ENCODE results near the gene SLC35F3.

Gene SLC35F3

DNA sequence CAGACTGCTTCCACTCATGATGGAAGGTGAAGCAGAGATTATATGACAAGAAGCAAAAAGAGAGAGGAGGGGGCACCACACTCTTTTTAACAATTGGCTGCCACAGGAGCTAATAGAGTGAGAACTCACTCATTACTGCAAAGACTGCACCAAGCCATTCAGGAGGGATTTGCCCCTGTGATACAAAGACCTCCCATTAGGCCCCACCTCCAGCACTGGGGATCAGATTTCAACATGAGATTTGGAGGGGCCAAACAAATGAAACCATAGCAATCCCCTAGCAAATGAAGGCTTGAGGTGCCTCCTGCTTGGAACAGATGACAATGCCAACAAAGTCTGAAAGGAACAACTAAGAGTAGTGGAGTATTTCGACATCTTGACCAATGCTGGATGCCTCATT is 346.3 kb downstream of the SLC35F3 start:
- Histone ChIP-seq H3K36me3 (ENCODE audit: control insufficient read depth in 2 of 2, insufficient read depth in 2 of 2, low read length in 2 of 2) (no peaks in the 10 kb centered on the region), H3K4me3 (ENCODE audit: low read length in 2 of 2) (no peak overlapping the region), H3K27me3 (ENCODE audit: control insufficient read depth in 2 of 2, insufficient read depth in 2 of 2, low read length in 2 of 2) (no peaks in the 10 kb centered on the region), H3K9me3 (ENCODE audit: control insufficient read depth in 2 of 2, low read length in 2 of 2) (no peaks in the 10 kb centered on the region), H3K27ac (ENCODE audit: low read depth in 2 of 2, low read length in 2 of 2) (no peak overlapping the region), H3K4me1 (ENCODE audit: control insufficient read depth in 2 of 2, insufficient read depth in 2 of 2, low read length in 2 of 2) (no peaks in the 10 kb centered on the region), H3K9ac (ENCODE audit: low read depth in 1 of 2, low read length in 2 of 2) (no peak overlapping the region)

GRCh38 chr1:234253732-234254131 is 349.3 kb downstream of the SLC35F3 start:
- Histone ChIP-seq H3K4me1 (ENCODE audit: control insufficient read depth in 2 of 2, insufficient read depth in 2 of 2, low read length in 2 of 2) (no peaks in the 10 kb centered on the region), H3K4me3 (ENCODE audit: low read length in 2 of 2) (no peak overlapping the region), H3K36me3 (ENCODE audit: control insufficient read depth in 2 of 2, insufficient read depth in 2 of 2, low read length in 2 of 2) (no peaks in the 10 kb centered on the region), H3K27me3 (ENCODE audit: control insufficient read depth in 2 of 2, insufficient read depth in 2 of 2, low read length in 2 of 2) (no peaks in the 10 kb centered on the region), H3K9ac (ENCODE audit: low read depth in 1 of 2, low read length in 2 of 2) (no peak overlapping the region), H3K27ac (ENCODE audit: low read depth in 2 of 2, low read length in 2 of 2) (no peak overlapping the region), H3K9me3 (ENCODE audit: control insufficient read depth in 2 of 2, low read length in 2 of 2) (peaks cover 0 to 5% of the 10 kb centered on the region in 2 donors)

GRCh38 chr1:234256359-234256758 is 351.9 kb downstream of the SLC35F3 start:
- H3K9ac ChIP-seq (ENCODE audit: low read depth in 1 of 2, low read length in 2 of 2) = no peak overlapping the region
- H3K4me1 ChIP-seq (ENCODE audit: control insufficient read depth in 2 of 2, insufficient read depth in 2 of 2, low read length in 2 of 2) = no peaks in the 10 kb centered on the region
- no peak overlapping the region for H3K27ac ChIP-seq (ENCODE audit: low read depth in 2 of 2, low read length in 2 of 2)
- no peaks in the 10 kb centered on the region for H3K27me3 ChIP-seq (ENCODE audit: control insufficient read depth in 2 of 2, insufficient read depth in 2 of 2, low read length in 2 of 2)
- no peak overlapping the region for H3K4me3 ChIP-seq (ENCODE audit: low read length in 2 of 2)
- H3K9me3 ChIP-seq (ENCODE audit: control insufficient read depth in 2 of 2, low read length in 2 of 2) = peaks cover 0 to 5% of the 10 kb centered on the region in 2 donors
- H3K36me3 ChIP-seq (ENCODE audit: control insufficient read depth in 2 of 2, insufficient read depth in 2 of 2, low read length in 2 of 2) = no peaks in the 10 kb centered on the region

DNA sequence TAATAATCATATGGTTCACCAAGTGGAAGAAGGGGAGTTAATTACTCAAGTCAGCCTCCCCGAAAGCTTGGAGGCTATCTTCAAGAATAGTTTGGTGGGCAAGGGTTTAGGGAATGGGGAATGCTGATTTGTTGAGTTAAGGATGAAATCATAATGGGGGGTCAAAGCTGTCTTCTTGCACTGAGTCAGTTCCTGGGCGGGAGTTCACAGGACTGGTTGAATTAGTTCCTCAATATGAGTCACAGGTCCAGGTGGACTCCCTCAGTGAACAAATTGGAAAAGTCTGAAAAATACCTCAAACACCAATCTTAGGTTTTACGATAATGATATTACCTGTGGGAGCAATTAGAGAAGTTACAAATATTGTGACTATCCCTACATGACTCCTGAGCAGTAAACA is 353.6 kb downstream of the SLC35F3 start:
- H3K4me3 ChIP-seq (ENCODE audit: low read length in 2 of 2) = no peak overlapping the region
- H3K4me1 ChIP-seq (ENCODE audit: control insufficient read depth in 2 of 2, insufficient read depth in 2 of 2, low read length in 2 of 2) = no peaks in the 10 kb centered on the region
- no peaks in the 10 kb centered on the region for H3K36me3 ChIP-seq (ENCODE audit: control insufficient read depth in 2 of 2, insufficient read depth in 2 of 2, low read length in 2 of 2)
- peaks cover 0 to 2% of the 10 kb centered on the region in 2 donors for H3K27me3 ChIP-seq (ENCODE audit: control insufficient read depth in 2 of 2, insufficient read depth in 2 of 2, low read length in 2 of 2)
- no peak overlapping the region for H3K9ac ChIP-seq (ENCODE audit: low read depth in 1 of 2, low read length in 2 of 2)
- H3K9me3 ChIP-seq (ENCODE audit: control insufficient read depth in 2 of 2, low read length in 2 of 2) = peaks cover 0 to 5% of the 10 kb centered on the region in 2 donors
- H3K27ac ChIP-seq (ENCODE audit: low read depth in 2 of 2, low read length in 2 of 2) = no peak overlapping the region

- Histone ChIP-seq H3K9ac (ENCODE audit: low read depth in 1 of 2, low read length in 2 of 2) (no peak overlapping the region), H3K27ac (ENCODE audit: low read depth in 2 of 2, low read length in 2 of 2) (no peak overlapping the region), H3K4me3 (ENCODE audit: low read length in 2 of 2) (no peak overlapping the region), H3K9me3 (ENCODE audit: control insufficient read depth in 2 of 2, low read length in 2 of 2) (peaks cover 0 to 5% of the 10 kb centered on the region in 2 donors), H3K27me3 (ENCODE audit: control insufficient read depth in 2 of 2, insufficient read depth in 2 of 2, low read length in 2 of 2) (peaks cover 0 to 2% of the 10 kb centered on the region in 2 donors), H3K36me3 (ENCODE audit: control insufficient read depth in 2 of 2, insufficient read depth in 2 of 2, low read length in 2 of 2) (no peaks in the 10 kb centered on the region), H3K4me1 (ENCODE audit: control insufficient read depth in 2 of 2, insufficient read depth in 2 of 2, low read length in 2 of 2) (no peaks in the 10 kb centered on the region)
These were observed 356.1 kb downstream of the SLC35F3 start for GRCh38 chr1:234260578-234260977.

GRCh38 chr1:234261545-234261944 is 357.1 kb downstream of the SLC35F3 start:
- H3K4me3 ChIP-seq (ENCODE audit: low read length in 2 of 2) = no peak overlapping the region
- peaks cover 0 to 5% of the 10 kb centered on the region in 2 donors for H3K9me3 ChIP-seq (ENCODE audit: control insufficient read depth in 2 of 2, low read length in 2 of 2)
- no peaks in the 10 kb centered on the region for H3K36me3 ChIP-seq (ENCODE audit: control insufficient read depth in 2 of 2, insufficient read depth in 2 of 2, low read length in 2 of 2)
- no peaks in the 10 kb centered on the region for H3K4me1 ChIP-seq (ENCODE audit: control insufficient read depth in 2 of 2, insufficient read depth in 2 of 2, low read length in 2 of 2)
- no peak overlapping the region for H3K9ac ChIP-seq (ENCODE audit: low read depth in 1 of 2, low read length in 2 of 2)
- no peak overlapping the region for H3K27ac ChIP-seq (ENCODE audit: low read depth in 2 of 2, low read length in 2 of 2)
- H3K27me3 ChIP-seq (ENCODE audit: control insufficient read depth in 2 of 2, insufficient read depth in 2 of 2, low read length in 2 of 2) = peaks cover 0 to 2% of the 10 kb centered on the region in 2 donors

DNA sequence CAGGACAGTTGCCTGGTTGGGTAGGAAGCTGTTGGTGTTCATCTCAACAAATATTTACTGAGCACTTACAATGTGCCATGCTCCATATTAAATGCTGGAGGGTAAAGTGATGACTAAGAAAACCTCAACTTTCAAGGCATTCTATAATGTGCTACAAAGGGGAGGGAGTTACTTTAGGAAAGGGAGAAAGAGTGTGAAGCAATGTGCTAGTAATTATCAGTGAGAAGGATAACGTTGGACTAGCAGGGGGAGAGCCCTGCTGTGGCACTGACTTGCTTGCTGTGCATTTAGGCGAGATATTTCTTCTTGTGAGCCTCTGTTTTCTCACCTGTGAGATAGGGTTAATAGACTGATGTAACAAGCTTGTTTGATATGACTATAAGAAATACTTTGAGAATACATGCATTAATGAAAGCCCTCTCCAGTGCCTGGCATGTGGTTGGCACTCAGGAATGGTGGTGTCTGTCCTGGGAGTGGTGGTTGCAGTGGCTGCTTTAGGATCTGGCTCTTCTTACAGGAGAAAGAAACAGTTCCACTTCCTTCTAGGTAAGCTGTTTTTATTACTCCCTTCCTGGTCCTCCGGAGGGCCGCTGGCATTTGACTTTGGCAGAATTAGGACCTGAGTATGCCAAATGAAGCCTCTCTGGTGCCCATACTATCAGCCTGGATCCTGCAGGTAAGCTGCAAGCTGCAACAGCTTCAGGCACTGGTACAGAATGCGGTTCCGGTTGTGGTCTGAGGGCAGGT is 357.7 kb downstream of the SLC35F3 start:
- Histone ChIP-seq H3K4me3 (ENCODE audit: low read length in 2 of 2) (no peak overlapping the region), H3K36me3 (ENCODE audit: control insufficient read depth in 2 of 2, insufficient read depth in 2 of 2, low read length in 2 of 2) (no peaks in the 10 kb centered on the region), H3K9ac (ENCODE audit: low read depth in 1 of 2, low read length in 2 of 2) (no peak overlapping the region), H3K27me3 (ENCODE audit: control insufficient read depth in 2 of 2, insufficient read depth in 2 of 2, low read length in 2 of 2) (peaks cover 0 to 2% of the 10 kb centered on the region in 2 donors), H3K27ac (ENCODE audit: low read depth in 2 of 2, low read length in 2 of 2) (no peak overlapping the region), H3K9me3 (ENCODE audit: control insufficient read depth in 2 of 2, low read length in 2 of 2) (peaks cover 0 to 5% of the 10 kb centered on the region in 2 donors), H3K4me1 (ENCODE audit: control insufficient read depth in 2 of 2, insufficient read depth in 2 of 2, low read length in 2 of 2) (no peaks in the 10 kb centered on the region)

DNA sequence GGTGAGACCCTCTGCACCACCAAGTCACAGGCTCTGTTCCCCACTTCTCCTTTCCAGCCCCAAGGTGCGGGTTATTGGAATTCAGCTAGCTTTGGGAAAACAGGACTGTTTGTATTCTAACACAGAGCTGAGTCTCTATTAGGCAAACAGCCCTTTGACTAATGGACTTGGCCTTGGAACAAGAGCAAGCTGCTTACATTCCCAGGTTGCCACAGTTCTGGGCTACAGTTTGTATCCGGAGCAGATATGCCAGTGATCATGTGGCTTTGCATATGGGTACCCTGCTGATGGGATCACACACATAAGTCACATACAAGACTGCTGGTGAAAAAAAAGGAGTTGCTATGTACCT is 358.3 kb downstream of the SLC35F3 start:
- no peak overlapping the region for H3K4me3 ChIP-seq (ENCODE audit: low read length in 2 of 2)
- H3K4me1 ChIP-seq (ENCODE audit: control insufficient read depth in 2 of 2, insufficient read depth in 2 of 2, low read length in 2 of 2) = no peaks in the 10 kb centered on the region
- H3K9me3 ChIP-seq (ENCODE audit: control insufficient read depth in 2 of 2, low read length in 2 of 2) = peaks cover 0 to 2% of the 10 kb centered on the region in 2 donors
- peaks cover 0 to 2% of the 10 kb centered on the region in 2 donors for H3K27me3 ChIP-seq (ENCODE audit: control insufficient read depth in 2 of 2, insufficient read depth in 2 of 2, low read length in 2 of 2)
- no peak overlapping the region for H3K9ac ChIP-seq (ENCODE audit: low read depth in 1 of 2, low read length in 2 of 2)
- no peak overlapping the region for H3K27ac ChIP-seq (ENCODE audit: low read depth in 2 of 2, low read length in 2 of 2)
- no peaks in the 10 kb centered on the region for H3K36me3 ChIP-seq (ENCODE audit: control insufficient read depth in 2 of 2, insufficient read depth in 2 of 2, low read length in 2 of 2)

- Histone ChIP-seq H3K9me3 (ENCODE audit: control insufficient read depth in 2 of 2, low read length in 2 of 2) (no peaks in the 10 kb centered on the region), H3K27ac (ENCODE audit: low read depth in 2 of 2, low read length in 2 of 2) (no peak overlapping the region), H3K9ac (ENCODE audit: low read depth in 1 of 2, low read length in 2 of 2) (no peak overlapping the region), H3K4me1 (ENCODE audit: control insufficient read depth in 2 of 2, insufficient read depth in 2 of 2, low read length in 2 of 2) (no peaks in the 10 kb centered on the region), H3K27me3 (ENCODE audit: control insufficient read depth in 2 of 2, insufficient read depth in 2 of 2, low read length in 2 of 2) (peaks cover 0 to 2% of the 10 kb centered on the region in 2 donors), H3K36me3 (ENCODE audit: control insufficient read depth in 2 of 2, insufficient read depth in 2 of 2, low read length in 2 of 2) (no peaks in the 10 kb centered on the region), H3K4me3 (ENCODE audit: low read length in 2 of 2) (no peak overlapping the region)
These were observed 360.4 kb downstream of the SLC35F3 start for GRCh38 chr1:234264832-234265231.

GRCh38 chr1:234265321-234265720 is 360.8 kb downstream of the SLC35F3 start:
- no peaks in the 10 kb centered on the region for H3K4me1 ChIP-seq (ENCODE audit: control insufficient read depth in 2 of 2, insufficient read depth in 2 of 2, low read length in 2 of 2)
- H3K9me3 ChIP-seq (ENCODE audit: control insufficient read depth in 2 of 2, low read length in 2 of 2) = no peaks in the 10 kb centered on the region
- peaks cover 0 to 2% of the 10 kb centered on the region in 2 donors for H3K27me3 ChIP-seq (ENCODE audit: control insufficient read depth in 2 of 2, insufficient read depth in 2 of 2, low read length in 2 of 2)
- no peak overlapping the region for H3K27ac ChIP-seq (ENCODE audit: low read depth in 2 of 2, low read length in 2 of 2)
- no peaks in the 10 kb centered on the region for H3K36me3 ChIP-seq (ENCODE audit: control insufficient read depth in 2 of 2, insufficient read depth in 2 of 2, low read length in 2 of 2)
- no peak overlapping the region for H3K9ac ChIP-seq (ENCODE audit: low read depth in 1 of 2, low read length in 2 of 2)
- no peak overlapping the region for H3K4me3 ChIP-seq (ENCODE audit: low read length in 2 of 2)
